ENCODE data around the gene TPH2.
A peak's percentile ranks its signal among the peaks of the same experiment; 100 is the strongest.

The TPH2 gene

DNA sequence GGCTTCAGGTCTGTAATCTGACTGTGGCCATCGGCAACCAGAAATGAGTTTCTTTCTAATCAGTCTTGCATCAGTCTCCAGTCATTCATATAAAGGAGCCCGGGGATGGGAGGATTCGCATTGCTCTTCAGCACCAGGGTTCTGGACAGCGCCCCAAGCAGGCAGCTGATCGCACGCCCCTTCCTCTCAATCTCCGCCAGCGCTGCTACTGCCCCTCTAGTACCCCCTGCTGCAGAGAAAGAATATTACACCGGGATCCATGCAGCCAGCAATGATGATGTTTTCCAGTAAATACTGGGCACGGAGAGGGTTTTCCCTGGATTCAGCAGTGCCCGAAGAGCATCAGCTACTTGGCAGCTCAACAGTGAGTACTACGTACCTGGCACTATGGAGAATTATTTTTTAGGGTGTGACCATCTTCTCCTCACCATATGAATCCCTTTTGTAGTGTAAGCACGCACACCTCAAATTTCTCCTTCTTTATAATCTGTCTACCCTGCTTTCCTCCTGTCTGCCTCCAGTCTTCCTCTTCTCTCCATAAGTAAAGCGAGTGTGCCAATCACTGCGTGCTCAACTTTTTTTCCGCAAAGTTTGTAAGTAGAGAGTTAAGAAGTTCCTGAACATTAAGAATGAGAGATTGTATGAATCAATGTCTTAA lies at the start of gene TPH2:
TSS of gene TPH2 (plus strand) at position 118 of the 658 bp plus-strand sequence. CDS start at position 260, 142 bp downstream.
- DNase-seq = peak; percentile 60 to 67

DNA sequence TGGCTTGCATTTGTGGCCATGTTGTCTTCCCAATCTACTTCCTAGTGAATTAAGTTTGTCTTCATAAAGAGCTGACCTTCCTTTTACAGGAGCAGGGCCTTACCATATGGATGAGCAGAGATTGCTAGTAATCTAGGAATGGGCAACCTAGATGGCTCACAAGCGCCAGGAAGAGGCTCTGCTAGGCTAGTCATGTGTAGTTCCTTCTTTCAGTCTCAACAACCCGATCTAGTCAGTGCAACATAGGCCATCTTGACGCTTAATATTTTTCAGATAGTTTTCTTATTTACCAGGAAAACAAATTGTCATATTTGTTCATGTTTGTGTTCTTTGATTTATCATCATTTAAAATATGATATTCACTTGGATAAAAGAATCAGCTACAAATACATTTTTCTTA lies 48.2 kb upstream of the TPH2 start:
- DNase-seq = no peak

DNA sequence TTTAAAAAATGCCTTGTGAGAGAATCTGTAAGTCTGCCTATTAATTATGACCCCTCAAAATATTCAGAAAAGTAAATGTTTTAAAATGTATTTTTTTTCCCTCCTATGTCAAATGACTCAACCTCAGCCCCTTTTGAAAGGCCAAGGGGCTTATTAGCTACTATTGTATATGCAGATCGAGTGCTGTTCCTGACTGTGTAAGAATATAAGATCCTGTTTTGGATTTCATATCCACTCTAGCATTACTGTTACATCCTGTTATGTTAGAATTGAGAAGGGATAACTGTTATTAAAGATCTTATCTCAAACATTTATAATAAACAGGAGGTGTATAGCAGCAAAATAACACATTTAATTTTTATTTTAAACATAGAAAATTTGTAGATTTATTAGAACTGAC lies 46.6 kb upstream of the TPH2 start:
- no peak for DNase-seq

- no peak for DNase-seq
Observed at GRCh38 chr12:71896205-71896882, 42.3 kb upstream of the TPH2 start.

- DNase-seq = no peak
Observed at GRCh38 chr12:71900091-71900490, 38.6 kb upstream of the TPH2 start.

DNA sequence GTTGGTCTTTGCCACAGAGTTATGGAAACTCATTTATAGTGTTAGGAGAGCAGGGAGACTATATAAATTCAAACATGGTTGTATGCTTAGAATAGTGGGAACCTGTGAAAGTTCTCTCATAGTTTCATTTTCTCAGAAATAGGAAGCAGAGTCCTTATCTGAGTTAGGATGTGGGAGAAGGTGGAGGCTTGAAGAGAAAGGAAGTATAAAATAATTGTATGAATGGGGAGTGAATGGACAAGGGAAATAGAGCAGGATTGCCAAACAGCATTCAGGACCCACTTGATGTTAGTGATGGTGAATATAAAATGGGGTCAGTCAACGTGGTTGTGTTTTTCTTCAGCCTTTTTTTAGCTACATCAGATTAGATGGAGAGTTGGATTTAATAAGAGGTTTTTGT lies 34.0 kb upstream of the TPH2 start:
- no peak for DNase-seq

- DNase-seq = no peak
Observed at GRCh38 chr12:71935594-71935993, 3.1 kb upstream of the TPH2 start.

DNA sequence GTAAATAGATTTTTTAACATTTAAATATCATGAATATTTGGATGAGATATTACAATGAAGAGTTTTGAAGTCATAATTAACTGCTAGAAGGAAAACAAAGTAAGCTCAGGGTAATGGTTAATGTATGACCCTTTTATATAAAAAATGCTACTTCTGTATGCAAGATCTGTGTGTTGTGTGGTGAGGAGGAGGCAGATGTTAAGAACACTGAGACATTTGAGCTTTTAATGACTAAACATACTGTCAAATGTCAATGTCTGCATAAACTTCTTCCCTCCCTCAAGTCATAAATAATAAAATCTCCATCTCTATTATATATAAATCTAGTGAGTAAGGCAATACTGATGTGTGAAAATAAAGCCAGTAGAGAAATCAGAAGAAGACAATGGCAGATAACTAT lies 1.4 kb downstream of the TPH2 start:
- DNase-seq = no peak

GRCh38 chr12:71941174-71941573 lies 2.5 kb downstream of the TPH2 start:
- DNase-seq = no peak

DNA sequence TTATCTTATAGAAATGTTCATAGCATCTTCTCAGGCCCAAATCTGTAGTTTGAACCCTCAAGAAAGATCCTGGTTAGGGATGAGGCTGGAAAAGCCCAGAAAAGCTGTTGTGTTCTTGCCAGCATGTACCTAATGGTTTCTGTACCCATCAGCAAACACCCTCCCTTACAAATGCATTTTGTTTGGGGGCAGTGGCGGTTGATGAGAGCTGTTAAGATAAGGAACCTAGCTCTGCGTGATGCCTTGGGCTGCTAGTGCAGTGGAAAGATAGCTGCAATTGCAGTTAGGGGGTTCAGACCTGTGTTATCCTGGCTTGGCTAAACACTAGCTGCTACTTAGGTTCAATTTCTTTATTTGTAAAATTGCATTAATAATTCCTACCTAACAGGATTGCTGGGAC lies 3.6 kb downstream of the TPH2 start:
- DNase-seq = no peak

GRCh38 chr12:71942703-71943102 lies 4.1 kb downstream of the TPH2 start:
- no peak for DNase-seq

- DNase-seq = no peak
Observed at GRCh38 chr12:71945121-71945520, 6.5 kb downstream of the TPH2 start.

DNA sequence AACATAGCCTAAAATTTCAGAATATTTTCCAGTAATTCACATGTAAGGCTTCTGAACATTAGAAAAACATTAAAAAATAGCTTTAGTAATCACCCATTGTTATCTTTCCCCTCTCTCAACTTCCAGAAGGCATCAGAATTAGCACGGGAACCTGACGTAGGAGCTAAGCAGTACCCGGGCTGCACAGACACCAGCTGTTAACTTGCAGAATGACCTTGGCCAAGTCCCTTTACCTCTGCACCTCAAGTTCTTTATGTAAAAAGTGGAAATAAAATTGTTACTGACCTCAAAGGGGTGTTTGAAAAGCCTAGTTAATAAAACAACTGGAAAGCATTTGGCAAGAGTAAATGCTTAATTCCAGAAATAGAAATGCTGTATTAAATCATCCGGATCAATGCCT lies 7.2 kb downstream of the TPH2 start:
- no peak for DNase-seq

DNA sequence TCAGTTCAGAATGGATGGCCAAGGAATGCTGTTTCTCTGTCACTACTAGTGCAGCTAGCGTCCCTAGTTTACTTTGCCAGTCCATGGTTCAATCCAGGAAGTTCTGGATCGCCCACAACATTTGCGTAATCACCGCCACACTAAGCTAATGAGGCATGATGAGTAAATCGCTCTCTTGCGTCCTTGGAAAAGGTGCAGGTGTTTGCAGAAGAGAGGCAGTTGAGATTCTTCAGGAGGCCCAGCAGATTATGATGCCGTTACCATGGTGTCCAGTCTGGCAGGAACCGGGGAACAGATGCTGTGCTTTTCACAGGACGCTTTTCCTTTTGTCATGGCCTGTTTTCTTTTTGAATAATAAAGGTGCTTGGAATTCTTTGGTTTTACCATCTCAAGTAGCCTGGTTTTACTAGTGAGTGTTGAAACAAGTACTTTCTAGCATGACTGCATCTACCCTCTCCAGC lies 9.0 kb downstream of the TPH2 start:
- DNase-seq = no peak

- no peak for DNase-seq
Observed at GRCh38 chr12:71948390-71948789, 9.7 kb downstream of the TPH2 start.

DNA sequence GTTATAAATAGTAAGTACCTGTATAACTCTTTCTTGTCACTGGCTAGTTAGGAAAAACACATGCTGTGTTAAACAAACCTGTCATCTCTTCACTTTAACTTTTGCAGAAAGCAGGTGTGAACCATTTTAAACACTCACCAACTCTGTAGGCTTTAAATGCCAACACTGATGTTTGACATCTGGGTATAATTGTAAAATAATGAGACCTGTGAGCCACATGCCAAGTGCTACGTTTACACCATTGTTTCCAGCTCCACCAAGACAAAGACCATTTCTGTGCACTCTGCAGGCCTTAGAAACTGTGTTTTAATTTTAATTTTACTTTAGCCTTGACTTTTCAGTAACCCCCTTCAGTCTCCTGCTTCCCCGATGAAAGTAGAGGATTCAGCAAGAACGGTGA lies 11.0 kb downstream of the TPH2 start:
- DNase-seq = no peak

DNA sequence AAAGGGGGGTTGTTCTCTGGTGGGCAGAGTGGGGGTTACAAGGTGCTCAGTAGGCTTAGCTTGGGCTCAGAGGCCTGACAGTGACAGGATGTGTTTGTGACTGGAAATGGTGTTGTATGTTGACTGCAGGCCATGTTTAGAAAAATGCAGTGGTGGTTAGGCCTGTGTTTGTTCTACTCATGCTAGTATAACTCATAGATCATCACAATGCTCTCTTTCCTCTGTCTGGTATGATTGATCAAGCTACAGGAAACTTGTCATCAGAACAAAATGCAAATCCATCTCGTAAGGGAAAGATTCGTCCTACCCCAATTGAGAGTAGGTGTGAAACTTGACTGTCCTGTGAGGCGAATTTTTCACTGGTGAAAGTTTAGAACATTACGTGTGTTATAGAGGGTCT lies 11.8 kb downstream of the TPH2 start:
- no peak for DNase-seq

GRCh38 chr12:71950819-71951218 lies 12.2 kb downstream of the TPH2 start:
- DNase-seq = no peak

GRCh38 chr12:71954083-71954778 lies 15.6 kb downstream of the TPH2 start:
- DNase-seq = no peak

DNA sequence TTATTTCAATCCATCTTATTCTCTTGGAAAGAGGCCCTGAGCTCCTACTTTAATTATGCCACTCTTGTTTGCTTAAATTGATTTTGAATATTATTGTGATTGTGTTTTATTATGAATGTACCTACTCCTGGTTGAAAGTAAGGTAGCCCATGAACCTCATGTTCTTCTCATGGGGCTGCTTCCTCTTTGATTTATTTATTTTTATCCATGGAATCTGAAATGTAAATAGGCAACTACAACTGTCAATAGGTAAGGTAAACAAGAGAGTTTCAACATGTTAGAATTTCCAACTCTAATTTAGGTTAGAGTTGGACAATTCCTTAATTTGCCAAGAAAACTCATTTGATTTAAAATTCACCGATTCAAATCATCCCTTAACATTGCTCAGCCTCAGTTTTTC lies 16.2 kb downstream of the TPH2 start:
- DNase-seq = no peak

GRCh38 chr12:71955970-71956369 lies 17.3 kb downstream of the TPH2 start:
- DNase-seq = no peak

- DNase-seq = no peak
Observed at GRCh38 chr12:71958056-71958455, 19.4 kb downstream of the TPH2 start.

DNA sequence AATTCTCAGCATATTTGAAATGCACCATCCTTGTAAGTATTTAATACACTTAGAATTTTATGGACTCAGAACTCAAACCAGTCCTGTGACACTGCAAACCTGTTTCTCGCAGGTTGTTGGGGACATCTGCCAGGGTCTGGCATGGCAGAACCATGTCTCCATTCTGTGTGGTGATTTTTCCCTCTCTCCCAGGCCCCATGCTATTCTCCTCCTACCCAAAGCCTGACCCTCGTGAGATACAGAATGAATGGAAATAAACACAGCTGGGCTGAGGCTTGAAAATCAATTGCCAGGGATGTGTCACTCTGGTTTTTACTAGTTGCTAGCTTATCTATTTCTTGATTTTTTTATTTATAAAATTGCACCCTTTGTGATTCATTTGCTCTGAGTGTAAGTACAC lies 19.8 kb downstream of the TPH2 start:
- DNase-seq = no peak

GRCh38 chr12:71958993-71959578 lies 20.4 kb downstream of the TPH2 start:
- DNase-seq = no peak

Measured in activated T-cell treated with anti-CD3 and anti-CD28 coated beads, Interleukin-2, amount 50 U/mL, for 48 hours (primary cell).